ENCODE results near the gene ZSCAN18.

The ZSCAN18 gene

DNA sequence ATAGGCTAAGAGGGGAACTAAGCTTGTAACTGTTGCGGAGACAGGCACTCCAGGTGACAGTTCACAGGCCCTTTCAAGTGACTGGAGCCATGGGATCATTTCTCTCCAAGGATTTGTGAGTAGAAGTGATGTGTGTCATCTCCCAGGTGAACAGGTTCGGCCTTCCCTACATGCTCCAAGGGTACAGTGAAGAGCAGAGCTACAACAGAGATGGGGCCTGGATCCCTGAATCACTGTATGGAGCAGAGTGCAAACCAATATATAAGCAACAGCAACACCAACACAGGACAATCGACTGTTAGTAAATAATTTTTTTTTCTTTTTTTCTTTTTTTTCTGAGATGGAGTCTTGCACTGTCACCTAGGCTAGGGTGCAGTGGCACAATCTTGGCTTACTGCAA is 15.0 kb downstream of the ZSCAN18 start:
- TF ChIP-seq, protein P1, sequence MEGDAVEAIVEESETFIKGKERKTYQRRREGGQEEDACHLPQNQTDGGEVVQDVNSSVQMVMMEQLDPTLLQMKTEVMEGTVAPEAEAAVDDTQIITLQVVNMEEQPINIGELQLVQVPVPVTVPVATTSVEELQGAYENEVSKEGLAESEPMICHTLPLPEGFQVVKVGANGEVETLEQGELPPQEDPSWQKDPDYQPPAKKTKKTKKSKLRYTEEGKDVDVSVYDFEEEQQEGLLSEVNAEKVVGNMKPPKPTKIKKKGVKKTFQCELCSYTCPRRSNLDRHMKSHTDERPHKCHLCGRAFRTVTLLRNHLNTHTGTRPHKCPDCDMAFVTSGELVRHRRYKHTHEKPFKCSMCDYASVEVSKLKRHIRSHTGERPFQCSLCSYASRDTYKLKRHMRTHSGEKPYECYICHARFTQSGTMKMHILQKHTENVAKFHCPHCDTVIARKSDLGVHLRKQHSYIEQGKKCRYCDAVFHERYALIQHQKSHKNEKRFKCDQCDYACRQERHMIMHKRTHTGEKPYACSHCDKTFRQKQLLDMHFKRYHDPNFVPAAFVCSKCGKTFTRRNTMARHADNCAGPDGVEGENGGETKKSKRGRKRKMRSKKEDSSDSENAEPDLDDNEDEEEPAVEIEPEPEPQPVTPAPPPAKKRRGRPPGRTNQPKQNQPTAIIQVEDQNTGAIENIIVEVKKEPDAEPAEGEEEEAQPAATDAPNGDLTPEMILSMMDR (IDR thresholded peaks at IDR 0.05; ENCODE audit: insufficient read depth, low read length, poor library complexity, severe bottlenecking), result no peak
- no peak for DNase-seq (ENCODE audit: extremely low read depth, insufficient read length)
- Histone ChIP-seq H3K36me3 (ENCODE audit: control insufficient read depth, insufficient read depth, low read length) (no peaks in the 10 kb centered on the region), H3K27me3 (replicated peaks; ENCODE audit: control insufficient read depth, insufficient read depth, low read length) (no peaks in the 10 kb centered on the region), H3K4me3 (replicated peaks; ENCODE audit: low read depth, low read length) (no peak overlapping the region)

DNA sequence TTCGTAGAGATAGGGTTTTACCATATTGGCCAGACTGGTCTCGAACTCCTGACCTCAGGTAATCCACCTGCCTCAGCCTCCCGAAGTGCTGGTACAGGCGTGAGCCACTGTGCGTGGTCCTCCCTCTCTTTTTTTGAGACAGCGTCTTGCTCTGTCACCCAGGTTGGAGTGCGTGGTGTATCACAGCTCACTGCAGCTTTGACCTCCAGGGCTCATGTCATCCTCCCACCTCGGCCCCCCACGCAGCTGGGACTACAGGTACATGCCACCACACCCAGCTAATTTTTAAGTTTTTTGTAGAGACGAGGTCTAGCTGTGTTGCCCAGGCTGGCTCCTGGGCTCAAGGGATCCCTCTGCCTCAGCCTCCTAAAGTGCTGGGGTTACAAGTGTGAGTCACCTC is 18.2 kb downstream of the ZSCAN18 start:
- TF ChIP-seq, protein P1 (IDR thresholded peaks at IDR 0.05; ENCODE audit: insufficient read depth, low read length, poor library complexity, severe bottlenecking), result no peak
- no peaks in the 10 kb centered on the region for H3K36me3 ChIP-seq (ENCODE audit: control insufficient read depth, insufficient read depth, low read length)
- no peaks in the 10 kb centered on the region for H3K27me3 ChIP-seq (replicated peaks; ENCODE audit: control insufficient read depth, insufficient read depth, low read length)
- no peak for DNase-seq (ENCODE audit: extremely low read depth, insufficient read length)
- no peak overlapping the region for H3K4me3 ChIP-seq (replicated peaks; ENCODE audit: low read depth, low read length)

DNA sequence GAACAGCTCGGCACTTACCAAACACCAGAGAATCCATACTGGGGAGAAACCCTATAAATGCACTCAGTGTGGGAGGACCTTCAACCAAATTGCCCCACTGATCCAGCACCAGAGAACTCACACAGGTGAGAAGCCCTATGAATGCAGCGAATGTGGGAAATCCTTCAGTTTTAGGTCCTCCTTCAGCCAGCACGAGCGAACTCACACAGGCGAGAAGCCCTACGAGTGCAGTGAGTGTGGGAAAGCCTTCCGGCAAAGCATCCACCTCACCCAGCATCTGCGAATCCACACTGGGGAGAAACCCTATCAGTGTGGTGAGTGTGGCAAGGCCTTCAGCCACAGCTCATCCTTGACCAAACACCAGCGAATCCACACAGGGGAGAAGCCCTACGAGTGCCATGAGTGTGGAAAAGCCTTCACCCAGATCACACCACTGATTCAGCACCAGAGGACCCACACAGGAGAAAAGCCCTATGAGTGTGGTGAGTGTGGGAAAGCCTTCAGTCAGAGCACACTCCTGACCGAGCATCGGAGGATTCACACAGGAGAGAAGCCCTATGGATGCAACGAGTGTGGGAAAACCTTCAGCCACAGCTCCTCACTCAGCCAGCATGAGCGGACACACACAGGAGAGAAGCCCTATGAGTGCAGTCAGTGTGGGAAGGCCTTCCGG is 30.7 kb downstream of the ZSCAN18 start:
- H3K4me3 ChIP-seq (replicated peaks; ENCODE audit: low read depth, low read length), result no peak overlapping the region
- no peak for DNase-seq (ENCODE audit: extremely low read depth, insufficient read length)
- TF ChIP-seq, protein P1 (IDR thresholded peaks at IDR 0.05; ENCODE audit: insufficient read depth, low read length, poor library complexity, severe bottlenecking), result no peak
- no peaks in the 10 kb centered on the region for H3K36me3 ChIP-seq (ENCODE audit: control insufficient read depth, insufficient read depth, low read length)
- H3K27me3 ChIP-seq (replicated peaks; ENCODE audit: control insufficient read depth, insufficient read depth, low read length), result no peaks in the 10 kb centered on the region

- H3K27me3 ChIP-seq (replicated peaks; ENCODE audit: control insufficient read depth, insufficient read depth, low read length), result no peaks in the 10 kb centered on the region
- H3K36me3 ChIP-seq (ENCODE audit: control insufficient read depth, insufficient read depth, low read length), result no peaks in the 10 kb centered on the region
- TF ChIP-seq, protein P1 (IDR thresholded peaks at IDR 0.05; ENCODE audit: insufficient read depth, low read length, poor library complexity, severe bottlenecking), result no peak
- H3K4me3 ChIP-seq (replicated peaks; ENCODE audit: low read depth, low read length), result no peak overlapping the region
- DNase-seq (ENCODE audit: extremely low read depth, insufficient read length), result no peak
These were observed 34.3 kb downstream of the ZSCAN18 start for GRCh38 chr19:58063712-58064111.

DNA sequence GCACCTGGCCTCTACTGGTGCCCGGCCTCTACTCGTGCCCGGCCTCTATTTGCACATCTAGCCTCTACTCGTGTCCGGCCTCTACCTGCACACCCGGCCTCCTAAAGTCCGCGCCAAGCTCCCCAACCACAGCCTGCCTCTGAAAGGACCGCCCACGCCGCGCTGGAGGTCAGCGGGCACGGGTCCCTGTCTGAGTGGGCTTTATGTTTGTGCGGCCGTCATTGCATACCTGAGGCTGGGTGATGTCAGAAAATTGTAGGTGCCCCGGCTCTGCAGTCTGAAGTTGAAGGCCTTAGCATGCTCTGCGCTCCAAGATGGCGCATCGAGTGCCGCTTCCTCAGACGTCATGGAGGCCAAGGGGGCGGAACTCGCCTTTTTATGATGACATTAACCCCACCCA is 37.8 kb downstream of the ZSCAN18 start:
- no peak for DNase-seq (ENCODE audit: extremely low read depth, insufficient read length)
- Histone ChIP-seq H3K36me3 (ENCODE audit: control insufficient read depth, insufficient read depth, low read length) (no peaks in the 10 kb centered on the region), H3K27me3 (replicated peaks; ENCODE audit: control insufficient read depth, insufficient read depth, low read length) (no peaks in the 10 kb centered on the region), H3K4me3 (replicated peaks; ENCODE audit: low read depth, low read length) (no peak overlapping the region)
- TF ChIP-seq, protein P1 (IDR thresholded peaks at IDR 0.05; ENCODE audit: insufficient read depth, low read length, poor library complexity, severe bottlenecking), result no peak

DNA sequence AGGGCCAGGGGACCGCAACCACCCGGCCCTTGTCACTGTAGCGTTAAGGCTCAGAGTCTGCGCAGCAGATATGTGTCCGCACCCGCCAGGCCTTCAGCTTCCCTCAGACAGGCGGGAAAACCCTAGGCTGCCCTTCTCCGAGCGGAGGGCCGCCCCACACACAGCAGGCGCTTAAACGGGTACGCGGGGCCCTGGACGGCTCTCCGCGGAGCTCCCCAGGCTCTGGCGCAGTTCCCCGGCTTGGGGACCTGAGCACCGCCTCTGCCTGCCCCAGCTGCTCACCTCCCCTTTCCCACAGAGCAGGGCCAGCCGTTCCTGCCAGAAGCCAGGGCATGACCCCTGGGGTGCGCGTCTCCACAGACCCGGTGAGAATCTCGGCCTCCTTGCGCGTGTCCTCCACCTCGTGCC is 38.4 kb downstream of the ZSCAN18 start:
- Histone ChIP-seq H3K4me3 (replicated peaks; ENCODE audit: low read depth, low read length) (no peak overlapping the region), H3K27me3 (replicated peaks; ENCODE audit: control insufficient read depth, insufficient read depth, low read length) (no peaks in the 10 kb centered on the region)
- TF ChIP-seq, protein P1 (IDR thresholded peaks at IDR 0.05; ENCODE audit: insufficient read depth, low read length, poor library complexity, severe bottlenecking), result no peak

More for the DNA sequence above, 38.4 kb downstream of the ZSCAN18 start:
- DNase-seq (ENCODE audit: extremely low read depth, insufficient read length), result no peak
- H3K36me3 ChIP-seq (ENCODE audit: control insufficient read depth, insufficient read depth, low read length), result no peaks in the 10 kb centered on the region
